ENCODE measurements around the gene SPATA4. TPM values are rescaled to one million over a fixed set of nuclear protein-coding genes. Genes with fewer than 3 reads are reported as not detected.

SPATA4 gene
- total and polyA plus RNA-seq, 10 of the 15 experiments (the other 5 are each of a cell fraction or from before 2014, with no cell fraction given): not detected

- ChIA-PET POLR2A (no interaction called here), RAD21 (ENCODE audit: unreplicated experiment) (no interaction called here), CTCF (interaction anchor here (1.1 kb wide), 2 partner anchors 9 to 16 kb away, joined by 3 to 6 read pairs; partner anchors contain the start of gene SPATA4), SMC1A (ENCODE audit: uncharacterized antibody, unreplicated experiment) (interaction anchor here (1.3 kb wide), 1 partner anchor 9 kb away, joined by 3 read pairs; no protein-coding TSS in a partner anchor)
- no peak overlapping the region for H3K4me2 ChIP-seq (ENCODE audit: control insufficient read depth, insufficient read depth)
- intact Hi-C loops (cut with micrococcal nuclease; ENCODE audit: unreplicated experiment): no loop called here
- FAIRE-seq: no peak
- BruUV-seq (replicated peaks): no TSS peak
- no peaks in the 10 kb centered on the region for H3K79me2 ChIP-seq (ENCODE audit: control insufficient read depth, insufficient read depth, low read length)
- H3K4me1 ChIP-seq (ENCODE audit: control insufficient read depth, insufficient read depth, low read length): no peaks in the 10 kb centered on the region
- no peak overlapping the region for H3K27ac ChIP-seq (ENCODE audit: control insufficient read depth, insufficient read depth)
- WGBS (ENCODE audit: insufficient coverage, insufficient replicate concordance, low lambda C conversion rate, missing lambda C conversion rate): 56% methylated on average over 7 of the region's 7 CpGs
- no peaks in the 10 kb centered on the region for H3K36me3 ChIP-seq (ENCODE audit: control insufficient read depth in 2 of 2, insufficient read depth in 2 of 2, low read length in 1 of 2)
- TF ChIP-seq CHD4 (IDR thresholded peaks at IDR 0.05): no peak
- H4K20me1 ChIP-seq (ENCODE audit: control insufficient read depth, insufficient read depth): no peaks in the 10 kb centered on the region
- no peak overlapping the region for H3K4me3 ChIP-seq
- no peak overlapping the region for H3K9ac ChIP-seq (ENCODE audit: control insufficient read depth, insufficient read depth, low read length)
- in situ Hi-C loops (cut with MboI): no loop called here
- H2AFZ ChIP-seq (ENCODE audit: control insufficient read depth, low read depth, low read length): no peak overlapping the region
- no peaks in the 10 kb centered on the region for H3K9me3 ChIP-seq (replicated peaks; ENCODE audit: control insufficient read depth, insufficient read depth, low read length)
- ATAC-seq: no peak
- no peak for DNase-seq (ENCODE audit: low read depth, low spot score)
- no peaks in the 10 kb centered on the region; a peak in 1 of 4 replicates for H3K27me3 ChIP-seq (replicated peaks in 1 of 2; ENCODE audit: control insufficient read depth in 2 of 2, insufficient read depth in 2 of 2, low read length in 1 of 2)
These were observed 15.4 kb upstream of the SPATA4 start for GRCh38 chr4:176210579-176211296.

- ChIA-PET SMC1A (ENCODE audit: uncharacterized antibody, unreplicated experiment) (interaction anchor here (1.3 kb wide), 1 partner anchor 8 kb away, joined by 3 read pairs; no protein-coding TSS in a partner anchor), POLR2A (no interaction called here), RAD21 (ENCODE audit: unreplicated experiment) (no interaction called here), CTCF (interaction anchor here (1.1 kb wide), 2 partner anchors 8 to 15 kb away, joined by 3 to 6 read pairs; partner anchors contain the start of gene SPATA4)
- intact Hi-C loops (cut with micrococcal nuclease; ENCODE audit: unreplicated experiment) (no loop called here), in situ Hi-C loops (cut with MboI) (no loop called here)
- WGBS (ENCODE audit: insufficient coverage, insufficient replicate concordance, low lambda C conversion rate, missing lambda C conversion rate): 65% methylated on average over 3 of the region's 3 CpGs
- BruUV-seq (replicated peaks): no TSS peak
- Histone ChIP-seq H3K36me3 (ENCODE audit: control insufficient read depth in 2 of 2, insufficient read depth in 2 of 2, low read length in 1 of 2) (no peaks in the 10 kb centered on the region), H3K4me1 (ENCODE audit: control insufficient read depth, insufficient read depth, low read length) (no peaks in the 10 kb centered on the region), H2AFZ (ENCODE audit: control insufficient read depth, low read depth, low read length) (no peak overlapping the region), H3K9ac (ENCODE audit: control insufficient read depth, insufficient read depth, low read length) (no peak overlapping the region), H3K4me2 (ENCODE audit: control insufficient read depth, insufficient read depth) (no peak overlapping the region), H3K9me3 (replicated peaks; ENCODE audit: control insufficient read depth, insufficient read depth, low read length) (no peaks in the 10 kb centered on the region), H4K20me1 (ENCODE audit: control insufficient read depth, insufficient read depth) (no peaks in the 10 kb centered on the region), H3K79me2 (ENCODE audit: control insufficient read depth, insufficient read depth, low read length) (no peaks in the 10 kb centered on the region), H3K27ac (ENCODE audit: control insufficient read depth, insufficient read depth) (no peak overlapping the region), H3K27me3 (replicated peaks in 1 of 2; ENCODE audit: control insufficient read depth in 2 of 2, insufficient read depth in 2 of 2, low read length in 1 of 2) (no peaks in the 10 kb centered on the region; a peak in 1 of 4 replicates), H3K4me3 (no peak overlapping the region)
- no peak for FAIRE-seq
- ATAC-seq: no peak
- DNase-seq (ENCODE audit: low read depth, low spot score): no peak
- TF ChIP-seq MLLT1 (IDR thresholded peaks at IDR 0.05) (no peak), BRCA1 (IDR thresholded peaks at IDR 0.05; ENCODE audit: low read depth, low read length) (no peak), ZNF24 (IDR thresholded peaks at IDR 0.05) (no peak), ESRRA (IDR thresholded peaks at IDR 0.05; ENCODE audit: low read length) (no peak), IKZF1 (conservative IDR thresholded peaks at IDR 0.05) (no peak), IKZF2 (IDR thresholded peaks at IDR 0.05) (no peak), POLR2A (IDR thresholded peaks at IDR 0.05; ENCODE audit: low read depth, low read length) (no peak), ZZZ3 (IDR thresholded peaks at IDR 0.05; ENCODE audit: control insufficient read depth, insufficient read length, low read depth) (no peak), MYC (IDR thresholded peaks at IDR 0.05; ENCODE audit: insufficient read depth, insufficient read length, insufficient replicate concordance, low read length, severe bottlenecking) (no peak), JUNB (IDR thresholded peaks at IDR 0.05) (no peak), IRF4 (IDR thresholded peaks at IDR 0.05; ENCODE audit: low read depth, low read length) (no peak), RELB (IDR thresholded peaks at IDR 0.05; ENCODE audit: low read depth) (no peak), NR2C2 (IDR thresholded peaks at IDR 0.05; ENCODE audit: borderline replicate concordance, control insufficient read depth, insufficient read length, low read depth) (no peak), EGR1 (IDR thresholded peaks at IDR 0.05; ENCODE audit: borderline replicate concordance in 1 of 2, low read depth in 2 of 2, low read length in 2 of 2) (no peak), CHD2 (IDR thresholded peaks at IDR 0.05; ENCODE audit: borderline replicate concordance, low read depth, low read length) (no peak)
These were observed 14.7 kb upstream of the SPATA4 start for GRCh38 chr4:176210101-176210500.
